Hepatocyte (in vitro differentiated cells): ENCODE data around the gene TFDP1. TPM values are rescaled to one million over a fixed set of nuclear protein-coding genes. Genes with fewer than 3 reads are reported as not detected.
"Not testable (repeated sequence)": the region's sequence is repeated elsewhere in the genome, so short reads cannot be mapped to it uniquely, and the experiment has no call there.

Experiments
- DNase-seq: peaks from one replicate; pipeline ENCODE4 v3.0.0-alpha.2; 2016; ENCODE audit warnings: low spot score
- H2AFZ ChIP-seq: fragments of 200-600 bp; sonication (generic); 2 replicates; pipeline ENCODE4 v1.6.0; 2016; ENCODE audit warnings: antibody characterized with exemption, mild to moderate bottlenecking
- H3K27ac ChIP-seq: fragments of 200-600 bp; sonication (generic); 2 replicates; pipeline ENCODE4 v1.5.1; 2016; ENCODE audit warnings: mild to moderate bottlenecking
- H3K27me3 ChIP-seq: fragments of 200-600 bp; sonication (generic); 2 replicates; pipeline ENCODE4 v1.6.1; 2016
- H3K36me3 ChIP-seq: fragments of 200-600 bp; sonication (generic); replicated peaks from 2 replicates; pipeline ENCODE4 v1.5.1; 2016; ENCODE audit warnings: low read depth; ENCODE audit not compliant: insufficient read depth
- H3K4me1 ChIP-seq: fragments of 200-600 bp; sonication (generic); 2 replicates; pipeline ENCODE4 v1.5.1; 2016; ENCODE audit warnings: mild to moderate bottlenecking, moderate library complexity; ENCODE audit not compliant: insufficient read depth
- H3K4me2 ChIP-seq: fragments of 200-600 bp; sonication (generic); 2 replicates; pipeline ENCODE4 v1.6.0; 2016
- H3K4me3 ChIP-seq: fragments of 200-600 bp; sonication (generic); 2 replicates; pipeline ENCODE4 v1.5.1; 2016; ENCODE audit warnings: mild to moderate bottlenecking
- H3K79me2 ChIP-seq: fragments of 200-600 bp; sonication (generic); 2 replicates; pipeline ENCODE4 v1.6.0; 2017; ENCODE audit warnings: mild to moderate bottlenecking
- H3K9me2 ChIP-seq: fragments of 200-600 bp; sonication (generic); replicated peaks from 2 replicates; pipeline ENCODE4 v1.6.0; 2017; ENCODE audit warnings: mild to moderate bottlenecking; ENCODE audit not compliant: insufficient read depth
- H3K9me3 ChIP-seq: fragments of 200-600 bp; sonication (generic); 2 replicates; pipeline ENCODE4 v1.5.1; 2016; ENCODE audit warnings: low read depth, mild to moderate bottlenecking
- H4K20me1 ChIP-seq: fragments of 200-600 bp; sonication (generic); 2 replicates; pipeline ENCODE4 v1.6.0; 2016; ENCODE audit warnings: mild to moderate bottlenecking; ENCODE audit not compliant: insufficient read depth, poor library complexity, severe bottlenecking
- EZH2 ChIP-seq: fragments of 200-600 bp; sonication (generic); IDR thresholded peaks from 2 replicates; pipeline ENCODE4 v1.6.1; 2016; ENCODE audit warnings: antibody characterized with exemption, mild to moderate bottlenecking, borderline replicate concordance
- EZH2phosphoT487 ChIP-seq: fragments of 200-600 bp; sonication (generic); IDR thresholded peaks from one replicate; pipeline ENCODE4 v1.6.1; 2018; ENCODE audit warnings: antibody characterized with exemption, mild to moderate bottlenecking, low read depth, moderate library complexity; ENCODE audit not compliant: unreplicated experiment, severe bottlenecking
- WGBS: methylation state at CpG from one replicate; pipeline ENCODE4 v1.1.6; 2016; ENCODE audit warnings: low lambda C conversion rate; ENCODE audit errors: missing lambda C conversion rate; 5-methylcytosine and 5-hydroxymethylcytosine counted together
- polyA plus RNA-seq: library from polyadenylated mRNA; unstranded; fragments of >200 nt; fragmentation: Nextera tagmentation; extraction: Ambion mirVana; gene quantifications from 2 replicates; pipeline ENCODE4 v1.2.1, GENCODE V29; 2016
- total RNA-seq: library from RNA; depleted of rRNA; stranded (reverse); fragments of >200 nt; gene quantifications from 2 replicates; pipeline ENCODE4 v1.2.3, GENCODE V29; 2014
- TF ChIP-seq, protein P1 (sequence below): fragments of 200-600 bp; sonication (generic); IDR thresholded peaks from 2 replicates; pipeline ENCODE4 v1.5.1; 2016; ENCODE audit warnings: antibody characterized with exemption, mild to moderate bottlenecking; ENCODE audit not compliant: poor library complexity

The TFDP1 gene
- total and polyA plus RNA-seq, 2 experiments from 2014 or later = 54.0 to 62.9 TPM

DNA sequence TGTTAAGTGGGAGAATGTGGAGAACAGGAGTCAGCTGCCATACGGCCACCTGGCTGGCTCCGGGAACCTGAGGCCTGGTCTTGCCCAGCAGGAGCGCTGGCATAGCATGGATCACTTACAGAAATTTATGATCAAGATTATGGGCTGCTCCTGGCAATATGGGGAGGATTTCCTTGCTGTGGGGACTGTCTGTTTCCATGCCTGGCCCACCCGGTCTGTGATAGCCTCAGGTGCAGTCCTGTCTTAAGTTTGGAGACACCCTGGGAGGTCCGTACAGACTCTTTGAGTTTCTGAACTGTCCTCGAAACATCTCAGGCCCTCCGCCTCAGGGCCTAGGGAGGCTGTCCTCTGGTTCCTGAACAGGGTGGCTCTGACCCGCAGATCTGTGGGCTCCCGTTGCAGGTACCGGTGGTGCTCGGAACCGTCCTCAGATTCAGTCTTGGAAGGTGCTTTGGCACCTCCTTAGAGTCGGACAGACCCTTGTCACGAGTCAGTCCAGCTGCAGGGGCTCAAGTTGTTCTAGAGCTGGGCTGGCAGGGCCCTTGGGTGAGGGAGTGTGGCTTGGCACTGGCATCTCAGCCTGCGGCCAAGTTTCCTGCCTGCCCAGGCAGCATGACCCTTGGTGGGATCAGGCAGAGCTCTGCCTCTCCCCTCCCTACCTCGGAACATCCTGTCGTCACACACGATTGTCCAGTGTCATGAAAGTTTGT, 4.9 kb downstream of the TFDP1 start:
- Histone ChIP-seq H2AFZ (no peak overlapping the region), H3K27me3 (no peaks in the 10 kb centered on the region), H3K79me2 (peaks cover 85% of the 10 kb centered on the region), H3K36me3 (no peaks in the 10 kb centered on the region), H4K20me1 (peaks cover 25% of the 10 kb centered on the region), H3K9me2 (no peaks in the 10 kb centered on the region), H3K27ac (no peak overlapping the region), H3K4me1 (peaks cover 6% of the 10 kb centered on the region), H3K4me3 (no peak overlapping the region), H3K9me3 (no peaks in the 10 kb centered on the region), H3K4me2 (no peak overlapping the region)
- TF ChIP-seq EZH2 (no peak), EZH2phosphoT487 (no peak)
- TF ChIP-seq, protein P1, sequence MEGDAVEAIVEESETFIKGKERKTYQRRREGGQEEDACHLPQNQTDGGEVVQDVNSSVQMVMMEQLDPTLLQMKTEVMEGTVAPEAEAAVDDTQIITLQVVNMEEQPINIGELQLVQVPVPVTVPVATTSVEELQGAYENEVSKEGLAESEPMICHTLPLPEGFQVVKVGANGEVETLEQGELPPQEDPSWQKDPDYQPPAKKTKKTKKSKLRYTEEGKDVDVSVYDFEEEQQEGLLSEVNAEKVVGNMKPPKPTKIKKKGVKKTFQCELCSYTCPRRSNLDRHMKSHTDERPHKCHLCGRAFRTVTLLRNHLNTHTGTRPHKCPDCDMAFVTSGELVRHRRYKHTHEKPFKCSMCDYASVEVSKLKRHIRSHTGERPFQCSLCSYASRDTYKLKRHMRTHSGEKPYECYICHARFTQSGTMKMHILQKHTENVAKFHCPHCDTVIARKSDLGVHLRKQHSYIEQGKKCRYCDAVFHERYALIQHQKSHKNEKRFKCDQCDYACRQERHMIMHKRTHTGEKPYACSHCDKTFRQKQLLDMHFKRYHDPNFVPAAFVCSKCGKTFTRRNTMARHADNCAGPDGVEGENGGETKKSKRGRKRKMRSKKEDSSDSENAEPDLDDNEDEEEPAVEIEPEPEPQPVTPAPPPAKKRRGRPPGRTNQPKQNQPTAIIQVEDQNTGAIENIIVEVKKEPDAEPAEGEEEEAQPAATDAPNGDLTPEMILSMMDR = no peak
- no peak for DNase-seq
- WGBS = 95% methylated on average over 18 of the region's 18 CpGs

DNA sequence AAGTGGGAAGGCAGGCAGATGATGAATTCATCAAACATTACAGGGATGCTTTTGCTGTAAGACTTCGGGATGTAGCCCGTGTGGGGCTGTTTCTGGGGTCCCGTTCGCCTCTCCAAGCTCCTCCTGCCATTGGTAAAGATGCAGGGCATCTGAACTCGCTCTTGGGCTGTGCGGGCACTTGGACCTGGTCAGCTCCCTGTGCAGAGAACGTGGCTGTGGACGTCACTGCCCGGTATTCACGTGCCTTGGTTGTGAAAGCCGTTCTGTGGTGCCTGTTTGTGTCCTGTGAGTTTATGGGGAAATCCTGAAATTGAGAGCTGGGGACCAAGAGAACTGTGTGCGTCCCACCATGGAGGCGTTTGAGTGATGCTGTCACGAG, 5.4 kb downstream of the TFDP1 start:
- Histone ChIP-seq H3K9me2 (no peaks in the 10 kb centered on the region), H3K79me2 (peaks cover 90% of the 10 kb centered on the region), H2AFZ (no peak overlapping the region), H3K4me3 (no peak overlapping the region), H4K20me1 (peaks cover 29% of the 10 kb centered on the region), H3K36me3 (no peaks in the 10 kb centered on the region), H3K4me1 (peaks cover 6% of the 10 kb centered on the region), H3K27ac (no peak overlapping the region), H3K9me3 (no peaks in the 10 kb centered on the region), H3K27me3 (no peaks in the 10 kb centered on the region), H3K4me2 (no peak overlapping the region)
- WGBS = 95% methylated on average over 14 of the region's 14 CpGs
- DNase-seq = no peak
- TF ChIP-seq, protein P1 = no peak
- TF ChIP-seq EZH2 (no peak), EZH2phosphoT487 (no peak)

DNA sequence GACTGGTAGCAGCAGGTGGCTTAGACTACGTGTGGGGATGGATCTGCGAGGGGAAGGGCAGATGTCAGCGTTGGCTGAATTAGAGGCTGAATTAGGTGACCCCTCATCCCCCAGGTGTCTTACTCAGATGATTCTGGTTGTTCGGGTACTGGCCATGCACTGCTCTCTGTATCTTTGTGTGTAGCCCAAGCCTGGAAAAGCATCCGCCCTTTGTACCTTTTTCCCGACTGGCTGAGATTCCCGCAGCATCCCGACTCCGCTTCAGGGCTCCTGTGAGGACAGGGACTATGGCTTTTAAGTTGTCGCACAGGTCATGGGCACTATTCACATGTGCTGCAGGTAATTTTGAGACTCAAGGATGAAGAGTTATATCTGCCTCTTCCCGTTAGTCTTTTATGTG, 7.2 kb downstream of the TFDP1 start:
- Histone ChIP-seq H3K27ac (no peak overlapping the region), H3K4me1 (no peaks in the 10 kb centered on the region), H3K4me3 (no peak overlapping the region), H3K79me2 (peaks cover 91% of the 10 kb centered on the region), H3K27me3 (no peaks in the 10 kb centered on the region), H2AFZ (no peak overlapping the region), H3K4me2 (no peak overlapping the region), H4K20me1 (peaks cover 25% of the 10 kb centered on the region), H3K9me3 (no peaks in the 10 kb centered on the region), H3K9me2 (no peaks in the 10 kb centered on the region), H3K36me3 (no peaks in the 10 kb centered on the region)
- 94% methylated on average over 11 of the region's 11 CpGs for whole genome bisulfite sequencing
- TF ChIP-seq EZH2 (no peak), EZH2phosphoT487 (no peak)
- DNase-seq = no peak

DNA sequence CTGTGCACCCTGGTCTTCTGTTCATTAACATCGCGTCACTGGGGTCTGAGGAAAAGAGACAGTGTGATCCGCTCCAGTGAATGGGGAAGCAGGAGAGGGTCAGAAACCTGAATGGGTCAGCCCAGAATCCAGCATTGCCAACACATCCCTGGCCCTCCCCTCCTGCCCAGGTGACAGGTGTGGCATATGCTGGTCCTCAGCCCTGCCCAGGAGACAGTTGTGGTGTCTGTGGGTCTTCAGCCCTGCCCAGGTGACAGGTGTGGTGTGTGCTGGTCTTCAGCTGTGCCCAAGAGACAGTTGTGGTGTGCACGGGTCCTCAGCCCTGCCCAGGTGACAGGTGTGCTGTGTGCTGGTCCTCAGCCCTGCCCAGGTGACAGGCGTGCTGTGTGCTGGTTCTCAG, 8.0 kb downstream of the TFDP1 start:
- Histone ChIP-seq H4K20me1 (peaks cover 23% of the 10 kb centered on the region), H3K4me3 (no peak overlapping the region), H3K36me3 (no peaks in the 10 kb centered on the region), H3K9me2 (no peaks in the 10 kb centered on the region), H3K4me1 (no peaks in the 10 kb centered on the region), H3K9me3 (no peaks in the 10 kb centered on the region), H3K27ac (no peak overlapping the region), H3K27me3 (no peaks in the 10 kb centered on the region), H3K79me2 (peaks cover 91% of the 10 kb centered on the region), H2AFZ (no peak overlapping the region), H3K4me2 (no peak overlapping the region)
- DNase-seq = no peak
- WGBS = 97% methylated on average over 5 of the region's 5 CpGs
- TF ChIP-seq EZH2phosphoT487 = no peak
- TF ChIP-seq EZH2 = no peak
- TF ChIP-seq, protein P1 = no peak

DNA sequence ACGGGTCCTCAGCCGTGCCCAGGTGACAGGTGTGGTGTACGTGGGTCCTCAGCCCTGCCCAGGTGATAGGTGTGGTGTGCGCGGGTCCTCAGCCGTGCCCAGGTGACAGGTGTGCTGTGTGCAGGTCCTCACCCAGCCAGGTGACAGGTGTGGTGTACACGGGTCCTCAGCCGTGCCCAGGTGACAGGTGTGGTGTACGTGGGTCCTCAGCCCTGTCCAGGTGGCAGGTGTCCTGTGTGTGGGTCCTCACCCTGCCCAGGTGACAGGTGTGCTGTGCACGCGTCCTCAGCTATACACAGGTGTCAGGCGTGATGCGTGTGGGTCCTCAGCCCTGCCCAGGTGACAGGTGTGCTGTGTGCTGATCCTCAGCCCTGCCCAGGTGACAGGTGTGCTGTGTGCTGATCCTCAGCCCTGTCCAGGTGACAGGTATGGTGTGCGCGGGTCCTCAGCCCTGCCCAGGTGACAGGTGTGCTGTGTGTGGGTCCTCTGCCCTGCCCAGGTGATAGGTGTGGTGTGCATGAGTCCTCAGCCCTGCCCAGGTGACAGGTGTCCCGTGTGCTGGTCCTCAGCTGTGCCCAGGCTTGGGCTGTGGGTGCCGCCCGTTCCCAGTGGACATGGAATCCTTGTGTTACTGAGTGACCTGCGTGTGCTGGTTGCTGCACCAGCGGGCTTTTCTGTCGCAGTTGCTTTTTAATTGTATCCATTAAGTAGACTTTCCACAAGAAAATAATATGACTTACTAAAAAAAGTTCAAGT, 9.7 kb downstream of the TFDP1 start:
- H3K4me3 ChIP-seq, H3K4me1 ChIP-seq, H3K27me3 ChIP-seq, H2AFZ ChIP-seq, H3K9me3 ChIP-seq, DNase-seq, H3K36me3 ChIP-seq, H3K4me2 ChIP-seq, H3K27ac ChIP-seq, H3K9me2 ChIP-seq: not testable (repeated sequence)
- 97% methylated on average over 17 of the region's 21 CpGs for WGBS
- Histone ChIP-seq H4K20me1 (peaks cover 16% of the 10 kb centered on the region), H3K79me2 (peaks cover 92% of the 10 kb centered on the region)
